HepG2 (cell line): ENCODE data around the gene GNRH2. TPM values are rescaled to one million over a fixed set of nuclear protein-coding genes. Genes with fewer than 3 reads are reported as not detected.

Experiments
- AGO1 ChIP-seq: fragments of 200-400 bp; formaldehyde crosslinking; IDR thresholded peaks from 2 replicates; pipeline ENCODE4 v1.6.1; 2017; ENCODE audit warnings: mild to moderate bottlenecking, low read depth, low read length, moderate library complexity; ENCODE audit not compliant: poor library complexity, severe bottlenecking
- CCAR2 ChIP-seq: fragments of 200-400 bp; formaldehyde crosslinking; optimal IDR thresholded peaks from 2 replicates; pipeline ENCODE3; 2018; ENCODE audit warnings: low read depth, mild to moderate bottlenecking, low read length, moderate library complexity
- CREM ChIP-seq, 2 experiments: sonication (generic) in 1 of 2; formaldehyde crosslinking in 1 of 2; IDR thresholded peaks; 2 replicates each; pipeline versions ENCODE4 v1.4.0 to v1.6.1; 2016 to 2020; ENCODE audit warnings: antibody characterized with exemption in 1 of 2, mild to moderate bottlenecking in 1 of 2, missing genetic modification reagents in 1 of 2
- HDAC6 ChIP-seq: fragments of 200-600 bp; sonication (generic); IDR thresholded peaks from 2 replicates; pipeline ENCODE4 v1.7.0; 2017; ENCODE audit warnings: mild to moderate bottlenecking, antibody characterized with exemption, low read length, low read depth
- HNF4A ChIP-seq: sonication (generic); formaldehyde crosslinking; IDR thresholded peaks from 2 replicates; pipeline ENCODE4 v1.4.0; 2020; ENCODE audit warnings: missing genetic modification reagents
- HNF4G ChIP-seq, 2 experiments: sonication (generic) in 1 of 2; formaldehyde crosslinking in 1 of 2; IDR thresholded peaks; 2 replicates each; pipeline versions ENCODE4 v1.4.0 to v1.6.1; 2011 to 2020; ENCODE audit warnings: borderline replicate concordance in 2 of 2, low read depth in 2 of 2, mild to moderate bottlenecking in 2 of 2, low read length in 1 of 2, missing genetic modification reagents in 1 of 2, moderate library complexity in 1 of 2
- HNRNPL ChIP-seq: fragments of 200-400 bp; formaldehyde crosslinking; IDR thresholded peaks from 2 replicates; pipeline ENCODE4 v1.6.1; 2017; ENCODE audit warnings: mild to moderate bottlenecking, low read depth, low read length
- KDM4B ChIP-seq: sonication (generic); formaldehyde crosslinking; IDR thresholded peaks from 2 replicates; pipeline ENCODE4 v1.4.0; 2020; ENCODE audit warnings: missing genetic modification reagents
- MEF2D ChIP-seq: sonication (generic); formaldehyde crosslinking; IDR thresholded peaks from 2 replicates; pipeline ENCODE4 v1.5.1; 2020; ENCODE audit warnings: mild to moderate bottlenecking, missing genetic modification reagents
- PITX1 ChIP-seq: sonication (generic); formaldehyde crosslinking; IDR thresholded peaks from 2 replicates; pipeline ENCODE4 v1.5.1; 2020; ENCODE audit warnings: mild to moderate bottlenecking, missing genetic modification reagents
- SAFB2 ChIP-seq: sonication (generic); formaldehyde crosslinking; IDR thresholded peaks from 2 replicates; pipeline ENCODE4 v1.5.1; 2020; ENCODE audit warnings: missing genetic modification reagents, low read depth, mild to moderate bottlenecking, borderline replicate concordance
- SMARCC2 ChIP-seq: fragments of 450-650 bp; IDR thresholded peaks from 2 replicates; pipeline ENCODE4 v1.6.1; 2017; ENCODE audit warnings: antibody characterized with exemption, mild to moderate bottlenecking
- SNRNP70 ChIP-seq: fragments of 200-400 bp; formaldehyde crosslinking; IDR thresholded peaks from 2 replicates; pipeline ENCODE4 v1.6.1; 2017; ENCODE audit warnings: mild to moderate bottlenecking, low read depth, low read length, moderate library complexity
- SOX6 ChIP-seq, 2 experiments: fragments of 450-650 bp in 1 of 2; sonication (generic) in 1 of 2; formaldehyde crosslinking in 1 of 2; IDR thresholded peaks; 2 replicates each; pipeline versions ENCODE4 v1.4.0 to v1.6.1; 2017 to 2020; ENCODE audit warnings: antibody characterized with exemption in 1 of 2, mild to moderate bottlenecking in 1 of 2, missing genetic modification reagents in 1 of 2
- SP1 ChIP-seq, 2 experiments: fragments of 450-650 bp in 1 of 2; sonication (generic) in 1 of 2; formaldehyde crosslinking in 1 of 2; IDR thresholded peaks; 2 replicates each; pipeline versions ENCODE4 v1.4.0 to v1.6.1; 2016 to 2020; ENCODE audit warnings: missing genetic modification reagents in 1 of 2
- SP4 ChIP-seq: sonication (generic); formaldehyde crosslinking; IDR thresholded peaks from 2 replicates; pipeline ENCODE4 v1.8.1; 2023; ENCODE audit warnings: mild to moderate bottlenecking, missing genetic modification reagents
- TBP ChIP-seq: sonication (generic); formaldehyde crosslinking; IDR thresholded peaks from 2 replicates; pipeline ENCODE4 v1.5.0; 2020; ENCODE audit warnings: missing genetic modification reagents
- TMF1 ChIP-seq: sonication (generic); formaldehyde crosslinking; IDR thresholded peaks from 2 replicates; pipeline ENCODE4 v1.8.1; 2022; ENCODE audit warnings: low read depth, missing genetic modification reagents
- ZNF382 ChIP-seq: sonication (generic); formaldehyde crosslinking; IDR thresholded peaks from 2 replicates; pipeline ENCODE4 v1.5.0; 2020; ENCODE audit warnings: missing genetic modification reagents, mild to moderate bottlenecking, borderline replicate concordance
- ZNF484 ChIP-seq: sonication (generic); formaldehyde crosslinking; IDR thresholded peaks from 2 replicates; pipeline ENCODE4 v1.5.1; 2020; ENCODE audit warnings: mild to moderate bottlenecking, low read depth, missing genetic modification reagents, borderline replicate concordance
- ZNF569 ChIP-seq: sonication (generic); formaldehyde crosslinking; IDR thresholded peaks from 2 replicates; pipeline ENCODE4 v1.5.0; 2020; ENCODE audit warnings: mild to moderate bottlenecking, missing genetic modification reagents, moderate library complexity, borderline replicate concordance
- ZSCAN30 ChIP-seq: sonication (generic); formaldehyde crosslinking; IDR thresholded peaks from 2 replicates; pipeline ENCODE4 v1.5.0; 2020; ENCODE audit warnings: mild to moderate bottlenecking, missing genetic modification reagents
- polyA plus RNA-seq, 8 experiments: library from polyadenylated mRNA; depleted of rRNA in 3 of 8; stranded (reverse) in 7 of 8; unstranded in 1 of 8; fragments of >200 nt; fragmentation: Illumina TruSeq in 4 of 8; extraction: Trizol in 4 of 8; gene quantifications; 2 replicates each; pipeline versions ENCODE4 v1.2.1 to v1.2.3, GENCODE V29; 2011 to 2016; ENCODE audit warnings: low read depth in 4 of 8, missing spikeins in 1 of 8, mixed read lengths in 1 of 8; ENCODE audit not compliant: insufficient read depth in 1 of 8
- total RNA-seq, 5 experiments: library from RNA; depleted of rRNA; stranded (reverse); fragments of >200 nt; fragmentation: Illumina TruSeq; extraction: Trizol; gene quantifications; 2 replicates each; pipeline ENCODE4 v1.2.3, GENCODE V29; 2016; ENCODE audit warnings: low read depth in 1 of 5
- TF ChIP-seq, protein P1 (sequence below): sonication (generic); formaldehyde crosslinking; IDR thresholded peaks from 2 replicates; pipeline ENCODE4 v1.8.0; 2022; ENCODE audit warnings: missing genetic modification reagents, mild to moderate bottlenecking, moderate library complexity, borderline replicate concordance
- TF ChIP-seq, protein P2 (sequence below), 2 experiments: sonication (generic) in 1 of 2; formaldehyde crosslinking in 1 of 2; IDR thresholded peaks; 2 replicates each; pipeline versions ENCODE4 v1.4.0 to v1.6.1; 2018 to 2020; ENCODE audit warnings: missing genetic modification reagents in 2 of 2, borderline replicate concordance in 1 of 2, low read depth in 1 of 2, mild to moderate bottlenecking in 1 of 2, missing biosample characterization in 1 of 2
- TF ChIP-seq, protein P3 (sequence below): IDR thresholded peaks from 2 replicates; pipeline ENCODE4 v1.6.1; 2016; ENCODE audit warnings: missing genetic modification reagents, missing compliant biosample characterization

GNRH2 gene
- total and polyA plus RNA-seq, 2 of the 13 experiments (the other 11 are each of a cell fraction or from before 2014, with no cell fraction given) = 0.28 TPM; not detected in 1

- TF ChIP-seq HNF4G (IDR thresholded peaks at IDR 0.05; ENCODE audit: borderline replicate concordance, low read depth, low read length) (no peak), HNF4G (CRISPR knock-in tag; IDR thresholded peaks at IDR 0.05; ENCODE audit: borderline replicate concordance, low read depth) (no peak), SNRNP70 (no peak), TMF1 (CRISPR knock-in tag) (peak; percentile 49), KDM4B (CRISPR knock-in tag) (no peak), CREM (IDR thresholded peaks at IDR 0.05) (no peak), CREM (CRISPR knock-in tag; IDR thresholded peaks at IDR 0.05) (no peak), ZSCAN30 (CRISPR knock-in tag) (peak; percentile 35; the same call in 1 of the 2 replicates), SP4 (CRISPR knock-in tag) (no peak), TBP (CRISPR knock-in tag) (no peak), SOX6 (IDR thresholded peaks at IDR 0.05) (no peak), SOX6 (CRISPR knock-in tag; IDR thresholded peaks at IDR 0.05) (no peak), SP1 (IDR thresholded peaks at IDR 0.05) (no peak), SP1 (CRISPR knock-in tag; IDR thresholded peaks at IDR 0.05) (no peak), MEF2D (no peak), CCAR2 (no peak), HNRNPL (no peak), HNF4A (CRISPR knock-in tag) (no peak), ZNF382 (CRISPR knock-in tag) (no peak), ZNF569 (CRISPR knock-in tag) (no peak), AGO1 (no peak), SAFB2 (CRISPR knock-in tag) (0 out of 2 replicates have a peak, but pooled peaks have one; percentile 5), HDAC6 (no peak), PITX1 (CRISPR knock-in tag) (no peak), ZNF484 (CRISPR knock-in tag) (no peak), SMARCC2 (no peak)
- TF ChIP-seq, protein P1, sequence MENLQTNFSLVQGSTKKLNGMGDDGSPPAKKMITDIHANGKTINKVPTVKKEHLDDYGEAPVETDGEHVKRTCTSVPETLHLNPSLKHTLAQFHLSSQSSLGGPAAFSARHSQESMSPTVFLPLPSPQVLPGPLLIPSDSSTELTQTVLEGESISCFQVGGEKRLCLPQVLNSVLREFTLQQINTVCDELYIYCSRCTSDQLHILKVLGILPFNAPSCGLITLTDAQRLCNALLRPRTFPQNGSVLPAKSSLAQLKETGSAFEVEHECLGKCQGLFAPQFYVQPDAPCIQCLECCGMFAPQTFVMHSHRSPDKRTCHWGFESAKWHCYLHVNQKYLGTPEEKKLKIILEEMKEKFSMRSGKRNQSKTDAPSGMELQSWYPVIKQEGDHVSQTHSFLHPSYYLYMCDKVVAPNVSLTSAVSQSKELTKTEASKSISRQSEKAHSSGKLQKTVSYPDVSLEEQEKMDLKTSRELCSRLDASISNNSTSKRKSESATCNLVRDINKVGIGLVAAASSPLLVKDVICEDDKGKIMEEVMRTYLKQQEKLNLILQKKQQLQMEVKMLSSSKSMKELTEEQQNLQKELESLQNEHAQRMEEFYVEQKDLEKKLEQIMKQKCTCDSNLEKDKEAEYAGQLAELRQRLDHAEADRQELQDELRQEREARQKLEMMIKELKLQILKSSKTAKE (CRISPR knock-in tag) = no peak
- TF ChIP-seq, protein P2, sequence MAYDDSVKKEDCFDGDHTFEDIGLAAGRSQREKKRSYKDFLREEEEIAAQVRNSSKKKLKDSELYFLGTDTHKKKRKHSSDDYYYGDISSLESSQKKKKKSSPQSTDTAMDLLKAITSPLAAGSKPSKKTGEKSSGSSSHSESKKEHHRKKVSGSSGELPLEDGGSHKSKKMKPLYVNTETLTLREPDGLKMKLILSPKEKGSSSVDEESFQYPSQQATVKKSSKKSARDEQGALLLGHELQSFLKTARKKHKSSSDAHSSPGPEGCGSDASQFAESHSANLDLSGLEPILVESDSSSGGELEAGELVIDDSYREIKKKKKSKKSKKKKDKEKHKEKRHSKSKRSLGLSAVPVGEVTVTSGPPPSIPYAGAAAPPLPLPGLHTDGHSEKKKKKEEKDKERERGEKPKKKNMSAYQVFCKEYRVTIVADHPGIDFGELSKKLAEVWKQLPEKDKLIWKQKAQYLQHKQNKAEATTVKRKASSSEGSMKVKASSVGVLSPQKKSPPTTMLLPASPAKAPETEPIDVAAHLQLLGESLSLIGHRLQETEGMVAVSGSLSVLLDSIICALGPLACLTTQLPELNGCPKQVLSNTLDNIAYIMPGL (CRISPR knock-in tag; IDR thresholded peaks at IDR 0.05; ENCODE audit: borderline replicate concordance in 1 of 2, low read depth in 1 of 2) = no peak
- TF ChIP-seq, protein P3, sequence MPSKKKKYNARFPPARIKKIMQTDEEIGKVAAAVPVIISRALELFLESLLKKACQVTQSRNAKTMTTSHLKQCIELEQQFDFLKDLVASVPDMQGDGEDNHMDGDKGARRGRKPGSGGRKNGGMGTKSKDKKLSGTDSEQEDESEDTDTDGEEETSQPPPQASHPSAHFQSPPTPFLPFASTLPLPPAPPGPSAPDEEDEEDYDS = no peak
Observed at GRCh38 chr20:3045042-3045815, 1.8 kb downstream of the GNRH2 start (continued).
